Measurements from ENCODE around the gene SFR1. TPM values are rescaled to one million over a fixed set of nuclear protein-coding genes. Genes with fewer than 3 reads are reported as not detected.

Gene SFR1, protein sequence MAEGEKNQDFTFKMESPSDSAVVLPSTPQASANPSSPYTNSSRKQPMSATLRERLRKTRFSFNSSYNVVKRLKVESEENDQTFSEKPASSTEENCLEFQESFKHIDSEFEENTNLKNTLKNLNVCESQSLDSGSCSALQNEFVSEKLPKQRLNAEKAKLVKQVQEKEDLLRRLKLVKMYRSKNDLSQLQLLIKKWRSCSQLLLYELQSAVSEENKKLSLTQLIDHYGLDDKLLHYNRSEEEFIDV
- 11.6 and 12.1 TPM in 2 replicates for total RNA-seq

DNA sequence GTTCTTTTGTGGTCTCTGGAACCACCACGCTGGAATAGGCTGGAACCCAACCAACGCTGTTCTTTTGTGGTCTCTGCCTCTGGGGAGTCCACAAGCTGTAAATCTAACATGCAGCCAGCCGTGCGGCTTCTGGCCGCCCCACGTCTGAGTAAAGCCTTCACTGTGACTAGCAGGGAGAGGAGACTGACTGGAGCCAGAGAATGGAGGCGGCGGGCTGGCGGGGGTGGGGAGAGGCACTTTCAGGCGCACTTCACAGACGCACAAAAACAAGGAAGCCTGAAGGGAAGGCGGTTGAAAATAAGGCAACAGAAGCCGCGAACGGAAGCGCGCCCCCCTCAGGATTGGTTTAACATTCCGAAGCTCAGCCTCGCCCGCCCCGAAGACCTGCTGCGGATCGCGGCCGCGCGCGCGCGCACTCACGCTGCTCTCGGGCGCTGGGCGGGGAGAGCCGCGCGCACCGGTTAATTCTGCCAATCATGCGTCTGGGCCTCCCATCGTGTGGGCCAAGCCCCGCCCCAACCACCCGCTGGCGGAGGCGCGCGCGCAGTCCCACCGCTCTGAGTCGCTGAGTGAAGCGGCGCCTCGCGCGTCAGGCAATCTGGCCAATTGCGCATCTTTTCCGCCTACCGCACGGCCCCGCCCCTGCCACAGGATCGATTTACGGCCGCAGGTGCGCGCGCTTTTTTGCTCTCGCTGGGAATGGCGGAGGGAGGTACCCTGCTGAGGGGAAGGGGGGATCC is at the start of gene SFR1:
TSS of gene SFR1 (plus strand) at position 687 of the 740 bp plus-strand sequence. CDS start at position 700, 13 bp downstream.
- intact Hi-C loops (cut with micrococcal nuclease), result loop anchor here (1.0 to 5.0 kb wide), 21 partner anchors 111 to 1724 kb away; partner anchors contain the start of genes ARL3, ATP5MK, CFAP43 and CFAP58

DNA sequence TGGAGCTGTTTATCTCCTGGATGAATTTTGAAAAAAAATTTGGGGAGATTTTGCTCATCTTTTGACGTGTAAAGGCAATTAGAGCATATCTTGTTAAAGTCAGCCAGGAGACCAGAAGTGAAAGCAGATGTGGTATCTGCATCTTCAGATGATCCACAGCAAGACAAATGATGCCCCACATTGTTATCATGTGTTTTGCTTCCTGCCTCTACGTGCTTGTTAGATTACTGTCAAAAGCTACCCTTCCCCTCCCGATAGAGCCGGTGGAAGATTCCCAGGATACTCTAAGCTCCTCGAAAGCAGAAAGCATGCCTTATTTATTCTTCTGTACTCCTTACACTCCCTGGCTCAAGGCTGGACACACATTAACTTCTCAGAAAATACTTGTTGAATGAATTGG is 49.2 kb upstream of the SFR1 start:
- intact Hi-C loops (cut with micrococcal nuclease), result no loop called here

DNA sequence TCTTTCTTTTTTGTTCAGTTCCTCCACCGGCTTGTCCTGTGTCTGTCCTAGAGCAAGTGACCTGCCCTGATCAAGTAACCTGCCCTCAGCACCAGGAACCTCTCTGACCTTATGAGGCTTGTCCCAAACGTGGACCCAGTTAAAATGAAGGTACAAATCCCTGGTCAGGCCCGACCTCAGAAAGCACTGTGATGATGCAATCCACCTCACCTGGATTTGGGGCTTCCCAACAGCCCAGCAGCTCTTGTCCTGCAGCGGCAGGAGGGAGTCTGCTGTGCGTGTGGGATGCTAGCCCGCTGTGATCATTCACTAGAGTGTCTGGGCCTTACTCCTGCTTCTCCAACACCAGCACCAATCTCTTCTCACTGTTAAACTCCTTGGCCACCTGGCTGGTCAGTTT is 47.5 kb upstream of the SFR1 start:
- intact Hi-C loops (cut with micrococcal nuclease), result no loop called here

DNA sequence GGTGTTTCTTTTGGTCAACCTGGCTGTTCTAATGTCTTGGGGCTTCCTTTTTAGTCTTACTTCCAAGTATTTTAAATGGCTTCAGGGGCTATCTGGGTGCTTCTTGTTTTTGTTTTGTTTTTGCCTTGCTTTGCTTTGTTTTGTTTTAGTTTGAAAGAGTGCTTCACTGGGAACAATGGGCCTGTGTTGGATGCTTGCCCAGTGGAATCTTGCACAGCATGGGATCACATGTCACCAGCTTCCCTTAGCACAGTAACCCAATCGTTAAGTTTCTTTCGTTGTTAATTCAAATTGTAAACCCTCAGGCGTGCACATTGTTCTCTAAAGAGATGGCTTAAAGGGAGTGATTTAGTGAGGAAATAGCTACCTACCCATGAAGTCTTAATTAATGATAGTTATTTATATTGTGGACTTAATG is 45.2 kb upstream of the SFR1 start:
- intact Hi-C loops (cut with micrococcal nuclease), result no loop called here

DNA sequence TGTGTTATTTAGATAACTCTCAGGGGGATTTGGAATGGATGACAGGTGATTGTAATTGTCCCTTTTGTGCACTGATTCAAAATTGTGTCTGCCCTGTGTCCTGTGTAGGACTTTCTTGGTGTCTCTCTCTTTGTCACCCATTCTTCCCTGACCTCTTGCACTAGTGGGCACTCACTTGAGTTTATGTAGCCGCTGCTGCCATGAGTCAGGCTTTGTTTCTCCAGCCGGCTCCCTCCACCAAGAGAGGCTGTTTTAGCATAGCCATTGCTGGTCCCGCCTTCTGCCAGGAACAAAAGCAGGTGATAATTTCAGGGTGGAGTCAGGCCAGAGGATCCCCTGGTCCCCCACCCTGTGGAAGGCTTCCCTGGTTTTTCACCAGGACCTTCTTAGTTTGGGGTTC is 44.7 kb upstream of the SFR1 start:
- intact Hi-C loops (cut with micrococcal nuclease), result no loop called here

DNA sequence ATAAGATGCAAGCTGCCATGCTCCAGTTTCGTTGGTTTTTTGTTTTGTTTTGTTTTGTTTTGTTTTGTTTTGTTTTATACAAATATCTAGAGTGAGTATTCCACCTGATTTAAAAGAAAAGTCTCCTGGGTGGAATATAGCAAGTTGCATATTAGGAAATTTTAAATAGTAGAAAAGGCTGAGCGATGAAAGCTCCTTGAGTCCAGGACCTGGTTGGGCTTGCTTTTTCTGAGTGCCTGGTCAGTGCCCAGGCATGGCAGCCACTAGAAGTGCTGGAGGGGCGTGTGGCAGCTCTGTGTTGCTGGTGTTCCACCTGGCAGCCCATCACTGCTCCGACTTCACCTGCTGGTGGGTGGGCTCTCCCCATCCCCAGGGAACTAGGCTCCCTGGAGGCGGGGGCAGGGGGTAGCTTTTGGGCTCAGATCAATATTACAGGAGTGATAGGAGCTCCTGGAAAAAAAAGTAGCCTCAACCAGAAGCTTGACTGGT is 44.3 kb upstream of the SFR1 start:
- intact Hi-C loops (cut with micrococcal nuclease), result no loop called here

DNA sequence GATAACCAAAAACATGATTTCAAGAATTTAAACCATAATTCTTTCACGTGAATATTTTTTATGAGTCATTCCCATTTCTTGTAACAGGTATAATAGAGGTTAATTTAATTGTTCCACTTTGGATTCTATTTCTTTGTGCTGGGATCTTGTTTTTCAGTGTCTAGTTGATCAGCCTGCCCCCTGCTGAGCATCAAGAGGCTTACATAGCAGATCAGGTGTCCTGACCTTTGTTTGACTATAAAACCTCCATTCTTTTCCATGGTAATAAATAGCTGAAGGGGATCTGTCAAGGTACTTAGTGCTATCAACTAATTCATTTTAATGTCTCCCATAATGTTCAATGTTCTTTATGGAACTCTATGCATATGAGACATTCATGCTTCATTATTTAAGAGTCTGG is 41.2 kb upstream of the SFR1 start:
- intact Hi-C loops (cut with micrococcal nuclease), result loop anchor here (1.0 kb wide), 2 partner anchors 192 to 367 kb away; no protein-coding TSS in a partner anchor

DNA sequence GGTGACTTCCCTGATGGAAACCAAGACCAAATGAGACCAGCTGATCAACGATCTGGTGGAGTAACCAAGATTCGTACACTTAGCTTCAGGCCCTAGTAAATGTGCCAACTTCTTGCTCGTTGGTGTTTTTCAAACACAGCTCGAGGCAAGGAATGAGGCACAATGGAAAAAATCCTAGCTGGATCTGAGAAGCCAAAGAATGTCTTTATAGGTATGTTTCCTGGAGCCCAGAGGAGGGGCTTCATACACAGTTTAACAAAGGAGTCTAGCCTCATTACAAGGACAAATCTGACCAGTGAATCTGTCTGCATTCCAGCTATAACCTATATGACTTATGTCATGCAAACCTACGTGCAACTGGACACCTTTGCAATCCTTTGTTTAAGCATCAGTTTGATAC is 40.0 kb upstream of the SFR1 start:
- intact Hi-C loops (cut with micrococcal nuclease), result no loop called here

DNA sequence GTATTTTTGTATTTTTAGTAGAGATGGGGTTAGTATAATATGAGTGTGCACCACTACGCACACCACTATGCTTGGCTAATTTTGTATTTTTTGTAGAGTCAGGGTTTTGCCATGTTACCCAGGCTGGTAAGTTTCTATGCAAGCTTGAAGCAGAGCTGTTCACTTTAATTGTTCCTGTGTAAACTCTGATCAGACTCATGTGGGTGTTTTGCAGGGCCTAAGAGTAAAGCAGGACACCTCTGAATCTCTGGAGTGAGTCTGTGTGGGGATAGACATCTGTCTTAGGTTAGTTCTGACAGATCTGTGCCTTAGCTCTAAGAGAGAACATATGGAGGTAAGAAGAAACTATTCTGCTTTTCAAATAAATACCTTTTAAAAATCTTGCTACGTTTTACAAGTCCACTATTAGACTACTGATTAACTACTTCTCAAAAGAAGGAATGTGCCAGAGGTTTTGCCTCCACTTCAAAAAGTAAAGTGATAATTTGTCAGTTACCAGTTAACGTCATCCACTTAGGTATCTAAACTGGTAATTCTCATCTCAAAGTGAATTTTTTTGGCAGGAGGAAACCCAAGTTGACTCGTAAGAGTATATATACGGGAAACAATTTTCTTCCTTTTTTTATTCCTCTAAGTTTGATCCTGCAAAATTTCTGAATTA is 37.4 kb upstream of the SFR1 start:
- intact Hi-C loops (cut with micrococcal nuclease), result no loop called here

DNA sequence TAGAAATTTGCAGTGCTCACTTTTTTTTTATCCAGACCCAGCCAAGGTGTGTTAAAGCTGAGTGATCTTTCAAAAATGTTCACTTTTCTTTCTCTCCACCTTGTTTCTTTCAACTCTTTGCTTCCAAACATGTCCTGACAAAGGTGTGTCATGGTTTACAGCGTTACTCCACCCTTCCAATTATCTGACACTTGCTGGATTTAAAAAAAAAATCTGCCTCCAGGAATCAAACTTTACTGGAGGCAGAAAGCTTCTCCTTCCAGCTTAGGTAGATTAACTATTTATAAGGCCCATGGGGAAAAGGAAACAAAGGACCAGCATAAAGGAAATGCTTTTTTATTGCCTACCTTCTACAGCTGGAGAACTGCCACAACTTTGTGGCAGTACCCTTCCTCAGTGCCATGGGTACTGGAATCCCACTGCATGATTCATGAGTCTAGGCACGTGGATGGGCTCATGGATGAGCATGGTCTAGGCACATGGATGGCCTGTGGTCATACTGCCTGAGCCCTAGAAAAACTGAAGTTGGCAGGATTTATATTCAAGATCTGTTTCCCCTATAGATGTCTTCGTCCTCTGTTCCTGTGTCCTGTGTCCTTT is 36.1 kb upstream of the SFR1 start, which contains the start of gene COL17A1:
TSS of gene COL17A1 (minus strand) at position 80 of the 600 bp plus-strand sequence. CDS start 5,207 bp downstream, outside the sequence.
- intact Hi-C loops (cut with micrococcal nuclease), result no loop called here

DNA sequence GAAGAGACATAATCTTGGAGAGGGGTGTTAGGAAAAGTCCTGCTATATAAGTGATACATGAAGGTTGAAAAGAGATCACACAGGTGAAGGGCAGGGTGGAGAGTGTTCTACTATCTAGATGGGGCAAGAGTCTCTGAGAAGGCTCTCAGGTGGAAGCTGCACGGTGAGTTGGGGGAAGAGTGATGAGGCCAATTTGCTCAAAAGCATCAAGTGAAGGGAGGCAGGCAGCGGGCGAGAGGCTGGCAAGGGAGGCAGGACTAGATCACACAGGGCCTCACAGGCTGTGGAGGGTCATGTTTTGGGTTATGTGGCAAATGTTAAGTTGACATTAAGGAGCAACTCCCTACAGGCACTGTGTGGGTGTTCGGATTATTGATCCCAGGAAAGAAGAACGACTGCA is 33.7 kb upstream of the SFR1 start:
- intact Hi-C loops (cut with micrococcal nuclease), result no loop called here

DNA sequence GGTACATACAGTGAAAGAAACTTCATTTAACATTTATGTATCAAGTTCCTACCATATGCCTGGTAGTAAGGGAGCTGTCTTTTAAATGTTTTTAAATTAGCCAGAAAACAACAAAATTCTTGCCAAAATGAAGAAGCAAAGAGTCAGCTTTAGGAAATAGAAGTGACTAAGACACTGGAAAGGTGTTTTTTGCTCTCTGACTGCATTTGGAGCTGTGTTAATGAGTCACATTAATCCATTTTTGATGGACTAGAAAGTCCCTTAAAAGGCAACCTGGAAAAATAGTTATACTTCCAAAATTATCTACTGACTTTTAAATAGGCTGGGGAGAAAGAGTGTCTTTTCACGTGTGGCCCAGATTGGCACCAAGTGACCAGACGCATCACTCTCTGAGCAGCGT is 32.4 kb upstream of the SFR1 start:
- intact Hi-C loops (cut with micrococcal nuclease), result no loop called here

DNA sequence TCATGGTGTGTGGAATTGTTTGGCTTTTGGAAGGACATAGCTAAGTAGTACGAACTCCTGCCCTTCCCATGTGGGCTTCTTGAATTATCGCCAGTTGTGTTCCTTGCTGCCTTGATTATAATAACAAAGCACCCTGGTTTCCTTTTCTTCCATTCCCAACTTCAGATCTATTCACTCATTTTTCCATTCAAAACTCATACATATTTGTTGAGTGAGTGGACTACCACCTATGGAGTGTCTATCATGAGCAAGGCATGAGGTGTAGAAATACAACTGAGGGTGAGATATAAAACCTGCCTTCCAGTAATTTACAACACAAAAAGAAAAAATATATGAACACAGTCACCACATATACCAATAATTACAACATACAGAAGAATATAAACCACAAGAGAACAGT is 31.4 kb upstream of the SFR1 start:
- intact Hi-C loops (cut with micrococcal nuclease), result no loop called here

DNA sequence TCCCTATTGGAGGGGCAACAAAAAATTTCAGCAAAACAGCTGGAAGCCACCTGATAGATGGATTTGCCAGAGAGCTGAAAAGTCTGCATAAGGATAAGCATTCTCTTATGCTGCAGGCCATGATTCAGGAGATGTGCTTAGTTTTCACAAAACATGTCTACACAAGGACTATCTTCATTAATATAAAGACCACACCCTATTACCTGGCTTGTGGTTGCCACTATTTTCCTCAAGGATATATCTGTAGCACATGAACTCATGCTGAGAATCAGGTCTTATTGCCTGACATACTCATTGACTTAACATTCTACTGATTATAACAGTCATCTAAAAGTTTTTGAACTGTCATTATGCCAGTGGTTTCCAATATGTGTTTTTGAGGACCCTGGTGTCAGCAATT is 29.2 kb upstream of the SFR1 start:
- intact Hi-C loops (cut with micrococcal nuclease), result no loop called here

DNA sequence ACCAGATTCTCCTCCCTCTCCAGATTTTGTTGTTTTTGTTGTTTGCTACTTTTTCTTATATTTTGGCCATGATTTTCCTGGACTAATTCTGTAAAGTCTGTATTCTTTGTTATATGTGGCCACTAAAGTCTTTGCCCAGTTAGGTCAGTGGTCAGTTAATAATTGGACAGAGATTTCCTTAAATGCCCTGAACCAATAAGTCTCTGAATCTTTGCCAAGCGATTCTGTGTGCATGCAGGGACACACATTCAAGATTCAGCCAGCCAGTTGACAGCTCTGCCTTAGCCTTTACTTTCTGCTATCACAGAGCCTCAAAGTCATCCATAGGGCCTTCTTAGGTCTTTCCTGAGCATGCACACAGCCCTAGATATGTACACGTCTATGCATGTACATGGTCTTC is 25.3 kb upstream of the SFR1 start:
- intact Hi-C loops (cut with micrococcal nuclease), result no loop called here

DNA sequence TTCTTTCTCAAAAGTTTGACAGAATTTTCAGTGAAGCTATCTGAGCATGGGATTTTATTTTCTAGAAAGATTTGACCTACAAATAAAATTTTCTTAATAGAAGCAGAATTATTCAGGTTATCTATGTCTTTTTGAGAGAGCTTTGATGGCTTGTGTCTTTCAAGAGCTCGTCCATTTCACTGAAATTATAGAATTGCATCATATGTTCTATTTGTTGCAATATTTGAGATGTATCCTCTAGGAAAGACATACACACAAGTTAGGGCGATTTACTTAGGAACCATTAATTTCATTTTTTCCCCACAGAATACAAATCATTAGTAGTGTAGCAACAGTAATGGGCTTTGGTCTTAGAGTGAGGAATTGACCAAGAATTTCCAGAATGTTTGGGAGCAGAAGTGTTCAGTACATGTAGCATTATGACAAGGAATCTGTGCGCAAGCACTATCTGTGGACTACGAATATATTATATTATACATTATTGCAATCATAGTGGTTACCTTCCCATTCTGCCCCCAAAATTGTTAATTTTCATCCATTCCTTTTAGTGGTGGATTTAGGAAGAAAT is 23.5 kb upstream of the SFR1 start:
- intact Hi-C loops (cut with micrococcal nuclease), result no loop called here

DNA sequence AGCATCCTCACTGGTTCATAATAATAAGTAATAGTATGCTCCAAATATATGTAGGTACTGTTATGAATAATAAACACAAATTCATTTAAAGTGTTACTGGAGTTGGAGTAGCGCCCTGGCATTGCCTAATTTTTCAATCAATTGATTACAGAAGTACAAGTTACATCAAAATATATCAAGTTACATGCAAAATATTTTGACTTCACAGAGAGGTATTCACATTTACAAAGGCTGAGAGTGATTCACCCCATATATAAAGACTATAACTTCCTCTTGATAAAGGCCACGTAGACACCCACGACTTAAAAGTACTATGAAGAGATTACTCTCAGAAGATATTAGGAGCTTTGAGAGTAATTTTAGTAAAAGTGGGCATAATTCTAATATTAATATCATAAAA is 22.7 kb upstream of the SFR1 start:
- intact Hi-C loops (cut with micrococcal nuclease), result no loop called here

DNA sequence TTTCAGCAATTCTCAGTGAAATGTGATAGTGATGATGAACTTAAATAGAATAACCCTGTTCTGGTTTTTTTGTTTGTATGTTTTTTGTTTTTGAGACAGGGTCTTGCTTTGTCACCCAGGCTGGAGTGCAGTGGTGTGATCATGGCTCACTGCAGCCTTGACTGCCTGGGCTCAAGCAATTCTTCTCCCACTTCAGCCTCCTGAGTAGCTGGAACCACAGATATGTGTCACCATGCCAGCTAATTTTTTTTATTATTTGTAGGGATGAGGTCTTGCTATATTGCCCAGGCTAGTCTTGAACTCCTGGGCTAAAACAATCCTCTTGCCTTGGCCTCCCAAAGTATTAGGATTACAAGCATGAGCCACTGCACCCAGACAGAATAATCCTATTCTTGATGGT is 22.0 kb upstream of the SFR1 start:
- intact Hi-C loops (cut with micrococcal nuclease), result no loop called here

DNA sequence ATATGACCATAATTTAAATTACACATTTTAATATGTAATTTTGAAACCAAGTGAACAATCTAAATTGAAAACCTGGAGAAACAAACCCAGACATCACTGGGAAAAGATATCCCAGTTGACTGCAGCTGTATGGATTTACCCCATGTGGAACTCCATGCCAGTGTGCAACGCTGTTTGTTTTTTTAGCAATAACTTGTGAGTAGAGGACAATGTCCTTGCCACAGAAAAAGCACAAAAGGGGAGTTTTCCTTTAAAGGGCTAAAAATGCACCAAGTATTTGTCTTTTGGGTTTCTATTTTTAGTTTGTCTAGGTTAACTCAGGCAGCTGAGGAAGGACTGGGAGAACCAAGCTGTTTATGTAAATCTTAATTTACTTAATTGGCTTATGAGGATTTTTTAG is 21.2 kb upstream of the SFR1 start:
- intact Hi-C loops (cut with micrococcal nuclease), result no loop called here

DNA sequence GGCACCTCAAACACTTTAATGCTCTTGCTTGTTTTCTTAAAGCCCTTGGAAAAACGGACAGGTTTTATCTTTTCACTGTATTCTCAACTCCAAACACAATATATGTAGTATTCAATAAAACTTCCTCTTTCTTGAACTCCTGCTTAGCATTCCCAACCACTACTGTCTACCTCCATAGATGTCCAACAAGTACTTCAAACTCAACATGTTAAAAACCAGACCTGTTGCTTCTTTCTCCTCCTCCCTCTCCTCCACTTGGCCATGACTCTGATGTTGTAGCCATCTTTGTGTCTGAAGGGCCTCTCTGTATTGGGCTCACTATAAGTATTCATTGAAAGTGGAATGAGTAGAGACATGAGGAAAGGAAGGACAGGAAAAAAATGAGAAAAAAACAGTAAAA is 20.1 kb upstream of the SFR1 start:
- intact Hi-C loops (cut with micrococcal nuclease), result no loop called here

DNA sequence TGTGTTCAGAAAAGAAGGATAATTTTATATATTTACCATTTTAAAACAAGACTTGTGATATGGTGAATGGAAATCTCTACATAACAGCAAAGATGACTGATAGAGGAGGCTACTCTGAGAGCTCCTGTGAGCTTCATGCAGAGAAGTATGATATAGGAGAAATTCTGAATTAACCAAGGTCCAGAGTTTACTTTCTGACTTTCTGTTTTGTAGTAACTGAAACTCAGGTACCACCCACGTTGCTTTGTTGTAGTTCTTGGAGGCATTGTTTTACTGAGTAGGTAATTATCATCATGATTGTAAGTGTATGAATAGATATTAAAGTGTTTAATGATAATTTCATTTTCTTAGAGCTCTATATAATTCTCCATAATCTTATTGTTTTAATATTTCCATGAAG is 18.0 kb upstream of the SFR1 start:
- intact Hi-C loops (cut with micrococcal nuclease), result no loop called here

Data from T-helper 1 cell treated with Interleukin-12 subunit alpha and Interleukin-12 subunit beta and Interleukin-4 antibody, amounts not matched to agents 30 ng/mL and 1 ng/mL, for 36 hours (primary cell).